Measurements from ENCODE around the gene TYMS.
A peak's percentile ranks its signal among the peaks of the same experiment; 100 is the strongest.

The TYMS gene

GRCh38 chr18:657311-658000, at the start of gene TYMS:
Gene TYMS (plus strand): TSS chr18:657653. CDS start chr18:657743, 90 bp downstream.
- DNase-seq = peak; percentile 81

DNA sequence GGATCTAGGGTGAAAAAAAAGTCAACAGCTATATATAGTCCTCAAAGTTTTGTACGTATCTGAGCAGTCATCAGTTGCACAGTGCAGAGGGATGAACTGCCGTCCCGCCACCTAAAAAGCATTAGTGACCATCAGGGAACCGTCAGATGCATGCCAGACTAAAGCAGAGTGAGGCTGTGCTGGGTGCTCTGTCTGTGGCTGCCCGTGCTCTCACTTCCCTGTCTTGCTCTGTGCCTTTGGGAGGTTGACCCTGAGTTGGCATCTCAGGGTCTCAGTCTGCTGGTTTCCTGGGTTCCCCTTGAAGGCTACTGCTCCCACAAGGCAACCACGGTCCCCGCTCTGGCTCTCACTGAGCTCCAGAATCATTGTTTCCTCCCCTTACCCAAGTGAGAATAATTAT, 49.5 kb upstream of the TYMS start:
- no peak for DNase-seq

DNA sequence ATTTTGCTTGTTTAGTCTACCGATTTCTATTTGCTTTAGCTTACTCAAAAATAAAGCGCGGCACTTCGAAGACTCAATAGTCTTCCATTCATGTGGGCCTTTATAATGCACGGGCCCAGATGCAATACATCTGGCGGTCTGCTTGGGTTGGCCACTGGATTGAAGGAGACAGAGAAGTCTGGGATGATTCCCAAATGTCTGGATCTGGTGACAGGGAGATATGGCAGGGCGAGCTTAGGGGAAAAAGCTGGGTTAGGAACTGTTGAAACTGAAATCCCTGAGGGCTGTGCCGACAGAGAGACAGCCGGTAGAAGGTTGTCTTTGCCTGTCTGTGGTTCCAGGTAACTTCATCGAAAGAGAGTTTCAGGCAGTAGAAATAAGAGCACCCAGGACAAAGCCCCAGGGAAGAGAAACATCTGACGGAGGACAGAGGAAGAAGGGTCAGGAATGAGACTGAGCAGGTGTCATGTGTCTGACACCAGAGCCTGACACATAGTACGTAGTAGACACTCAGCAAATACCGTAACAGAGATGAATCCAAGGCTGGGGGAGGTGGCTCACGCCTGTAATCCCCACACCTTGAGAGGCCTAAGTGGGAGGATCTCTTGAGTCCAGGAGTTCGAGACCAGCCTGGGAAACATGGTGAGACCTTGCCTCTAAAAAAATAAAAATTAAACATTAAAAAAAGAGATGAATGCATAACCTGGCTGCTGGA, 47.1 kb upstream of the TYMS start:
- DNase-seq = no peak

DNA sequence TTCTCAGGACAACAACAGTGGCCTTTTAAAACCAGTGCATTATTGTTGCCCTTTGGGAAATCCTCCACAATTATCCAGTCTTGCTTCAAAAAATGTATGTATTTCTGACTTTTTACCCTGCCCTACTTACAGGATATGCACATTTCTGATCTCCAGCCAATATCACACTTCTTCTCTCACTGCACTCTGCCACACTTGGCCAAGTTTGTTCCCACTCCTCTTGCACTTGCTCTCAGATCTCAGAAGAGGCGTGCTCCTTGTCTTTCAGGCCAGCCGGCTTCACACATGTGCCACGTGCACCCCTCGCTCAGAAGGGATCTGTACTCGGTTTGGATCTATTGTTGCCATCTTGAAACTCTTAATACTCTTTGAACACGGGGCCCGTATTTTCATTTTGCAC, 45.3 kb upstream of the TYMS start:
- DNase-seq = no peak

DNA sequence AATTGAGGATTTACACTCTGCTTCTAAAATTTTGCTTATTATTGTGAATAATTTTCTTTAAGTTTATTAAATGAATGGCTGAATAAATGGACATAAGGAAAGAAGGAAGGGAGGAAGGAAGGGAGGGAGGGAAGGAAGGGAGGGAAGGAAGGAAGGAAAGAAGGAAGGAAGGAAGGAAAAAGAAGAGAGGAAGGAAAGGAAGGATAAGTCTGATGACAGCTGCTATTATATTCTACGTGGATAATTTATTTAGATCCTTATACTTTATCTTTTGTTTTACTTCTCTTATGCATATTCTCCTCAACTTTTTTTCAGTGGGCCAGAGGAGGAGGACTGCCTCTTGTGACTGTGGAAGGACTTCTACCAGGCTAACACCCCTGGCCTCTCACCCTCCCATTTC, 43.3 kb upstream of the TYMS start:
- no peak for DNase-seq

GRCh38 chr18:615092-615521, 42.3 kb upstream of the TYMS start:
- DNase-seq = no peak

DNA sequence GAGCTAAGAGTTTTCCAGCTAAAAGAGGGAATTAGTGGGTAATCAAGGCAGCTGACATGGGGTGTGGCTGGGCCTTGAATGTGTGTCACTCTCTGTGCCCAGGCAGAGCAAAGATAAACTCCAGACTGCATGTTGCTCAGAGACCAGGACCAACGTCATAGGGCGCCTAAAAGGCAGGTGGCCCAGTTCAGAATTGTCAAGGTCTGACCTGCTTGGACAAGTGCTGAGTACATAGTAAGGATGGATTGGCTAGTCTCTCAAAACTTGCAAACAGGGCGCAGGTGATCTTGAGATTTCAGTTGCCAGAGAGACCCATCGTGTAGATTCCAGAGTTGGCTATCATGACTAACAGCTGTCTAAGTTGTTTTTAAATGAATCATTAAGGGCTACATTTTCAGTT, 41.7 kb upstream of the TYMS start:
- DNase-seq = no peak

DNA sequence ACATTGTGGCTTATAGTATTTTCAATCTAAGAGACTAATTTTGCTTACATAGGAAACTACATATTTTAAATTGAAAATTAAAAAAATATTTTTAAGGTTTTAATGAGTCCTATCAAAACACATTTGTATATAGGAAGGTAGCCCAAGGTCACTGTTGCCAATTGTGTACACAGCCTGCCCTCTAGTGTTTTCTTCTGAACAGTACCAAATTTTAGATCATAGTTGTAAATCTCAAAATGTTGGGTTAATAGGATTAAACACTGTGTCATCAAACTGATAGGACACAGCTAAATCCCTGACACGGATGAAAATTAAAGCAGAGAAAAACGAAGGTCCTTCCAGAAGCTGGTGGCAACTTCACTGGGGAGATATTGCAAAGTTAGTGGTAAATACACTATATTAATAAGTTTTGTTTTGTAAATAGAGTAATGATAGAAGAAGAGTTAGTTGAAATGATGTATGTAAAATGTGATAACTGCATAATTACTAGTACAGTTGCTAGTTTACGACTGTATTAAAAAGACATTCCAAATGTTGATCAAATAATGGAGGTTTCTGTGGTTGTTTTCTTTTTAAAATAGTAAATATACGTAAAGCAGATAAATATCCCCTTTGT, 41.0 kb upstream of the TYMS start:
- peak; percentile 48 for DNase-seq

GRCh38 chr18:617970-618504, 39.4 kb upstream of the TYMS start:
- no peak for DNase-seq

DNA sequence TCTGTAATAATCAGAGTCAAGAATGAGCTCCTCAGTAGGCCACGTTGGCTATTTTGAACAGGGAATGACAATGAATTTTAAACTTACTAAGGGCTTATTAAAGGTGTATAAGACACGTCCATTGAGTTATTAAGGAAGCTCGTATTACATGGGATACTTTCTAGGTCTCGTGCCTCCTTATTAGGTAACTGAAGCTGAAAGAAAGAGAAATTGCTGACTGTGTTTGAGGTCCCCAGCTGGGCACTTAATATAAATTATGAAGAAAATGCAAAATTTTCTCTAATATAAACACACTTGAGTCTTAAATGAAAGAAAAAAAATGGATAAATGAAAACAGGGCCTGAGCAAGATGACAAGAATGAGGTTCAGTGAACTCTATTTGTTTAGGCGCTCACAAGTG, 38.8 kb upstream of the TYMS start:
- DNase-seq = no peak

GRCh38 chr18:621291-622043, 36.0 kb upstream of the TYMS start:
- no peak for DNase-seq

GRCh38 chr18:622289-622688, 35.2 kb upstream of the TYMS start:
- no peak for DNase-seq

DNA sequence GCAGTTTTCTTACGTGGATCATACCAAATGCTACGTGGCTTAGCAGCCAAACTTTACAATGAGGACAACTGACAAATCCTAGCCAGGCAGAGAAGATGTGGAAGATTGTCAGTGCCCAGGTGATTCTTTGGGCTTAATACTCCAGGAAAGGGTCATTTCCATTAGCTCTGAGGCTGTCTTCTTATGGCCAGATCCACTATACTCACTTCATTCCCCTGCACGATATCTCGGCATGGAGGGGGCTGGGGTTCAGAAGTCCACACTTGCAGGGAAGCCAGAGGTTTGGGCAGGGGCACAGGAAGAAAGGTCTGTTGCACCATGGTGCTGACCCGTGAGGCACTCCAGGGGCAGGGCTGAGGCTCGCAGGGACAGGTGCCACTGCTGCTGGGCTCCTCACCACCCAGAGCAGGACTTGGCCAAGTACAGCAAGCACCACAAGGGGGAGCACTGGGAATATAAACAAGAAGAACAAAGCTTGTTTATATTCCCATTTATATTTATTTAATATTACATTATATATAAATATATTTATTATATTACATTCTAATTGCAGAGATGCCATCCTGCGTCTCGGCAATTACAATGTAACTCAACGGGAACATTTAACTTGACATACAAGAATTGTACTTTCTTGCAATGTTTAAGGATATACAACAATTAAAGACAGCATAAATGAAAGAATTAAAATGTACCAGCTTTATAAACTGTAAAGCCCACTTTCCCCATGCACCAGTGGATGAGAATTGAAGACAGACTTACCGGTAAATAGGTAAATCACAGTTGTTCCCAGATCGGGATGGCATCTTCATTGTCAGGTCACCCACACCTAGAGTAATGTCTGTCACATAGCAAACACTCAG, 33.5 kb upstream of the TYMS start:
- peak; percentile 9 for DNase-seq

- no peak for DNase-seq
Measured at GRCh38 chr18:627231-627630, 30.2 kb upstream of the TYMS start.

DNA sequence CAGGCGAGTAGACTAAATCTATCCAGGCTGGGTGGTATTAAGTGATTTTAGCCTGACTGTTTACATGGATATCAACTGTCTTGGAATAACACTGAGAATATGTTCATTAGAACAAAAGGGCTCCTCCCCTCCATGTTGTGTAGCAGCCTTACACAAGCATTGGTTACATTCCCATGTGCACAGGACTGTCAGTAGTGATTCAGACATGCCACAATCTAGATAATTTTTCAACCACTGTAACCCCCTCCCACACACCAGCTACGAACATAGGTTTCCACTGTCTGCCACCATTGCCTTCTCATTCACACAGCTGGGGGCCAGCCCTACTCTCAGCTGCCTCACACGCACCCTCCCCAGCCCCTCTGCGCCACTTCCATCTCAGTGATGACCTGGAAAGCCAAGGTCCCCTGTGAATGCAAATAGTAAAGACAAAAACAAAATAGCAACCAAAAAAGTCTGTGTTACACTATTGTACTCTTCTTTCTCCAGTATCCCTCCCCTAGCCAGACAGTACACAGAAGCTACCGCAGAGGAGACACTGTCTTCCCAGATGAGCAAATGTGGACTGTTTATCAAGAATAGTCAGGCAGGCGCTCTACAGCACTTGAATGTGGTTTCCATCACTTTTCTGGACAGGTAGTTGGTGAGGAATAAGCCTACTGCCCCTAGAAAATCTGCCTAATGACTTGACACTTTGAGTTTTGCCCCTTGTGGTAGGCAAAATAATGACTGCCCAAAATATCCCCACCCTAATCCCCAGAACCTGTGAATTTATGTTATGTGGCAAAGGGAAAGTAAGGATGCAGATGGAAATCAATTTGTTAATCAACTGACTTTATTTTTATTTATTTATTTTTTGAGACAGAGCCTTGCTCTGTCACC, 27.9 kb upstream of the TYMS start:
- DNase-seq = no peak

DNA sequence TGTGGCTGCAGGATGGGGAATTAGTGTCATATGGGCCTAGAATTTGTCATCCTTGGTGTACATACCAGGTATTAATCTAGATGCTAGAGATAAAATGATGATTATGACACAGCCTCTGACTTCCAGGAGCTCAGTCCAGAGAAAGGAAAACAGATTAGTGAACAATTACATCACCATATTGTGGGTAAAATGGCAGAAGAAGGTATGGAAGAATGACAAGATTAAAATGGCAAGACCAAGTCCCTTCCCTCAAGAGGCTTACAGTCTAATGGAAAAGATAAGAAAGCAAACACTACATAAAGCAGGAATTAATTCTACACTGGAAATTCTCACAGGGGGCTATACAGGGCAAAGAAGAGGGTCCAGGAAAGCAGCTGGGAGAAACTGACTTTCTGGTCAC, 25.9 kb upstream of the TYMS start:
- DNase-seq = no peak

DNA sequence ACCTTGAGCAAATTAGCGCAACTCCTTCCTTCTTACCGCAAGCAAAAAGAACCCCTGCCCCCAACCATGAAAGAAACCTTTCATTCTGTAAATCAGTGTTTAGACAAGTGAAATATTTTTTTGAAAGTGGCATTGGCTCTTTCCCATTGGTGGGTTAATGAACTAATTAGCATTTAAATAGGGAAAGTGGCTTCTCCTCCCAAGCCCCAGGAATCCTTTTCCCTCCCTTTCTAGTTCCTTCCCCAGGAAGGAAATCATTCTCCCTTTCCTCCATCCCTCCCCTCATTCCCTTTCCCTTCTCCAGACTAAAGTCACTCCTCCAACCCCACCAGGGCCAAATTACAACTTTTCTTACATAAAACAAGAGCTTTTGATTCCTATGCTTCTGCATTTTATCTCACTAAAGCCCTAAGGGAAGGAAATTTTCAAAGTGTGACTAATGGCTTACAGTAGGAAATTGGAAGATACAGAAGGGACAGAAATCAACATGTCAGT, 22.9 kb upstream of the TYMS start:
- DNase-seq = no peak

- no peak for DNase-seq
Measured at GRCh38 chr18:635171-635570, 22.3 kb upstream of the TYMS start.

DNA sequence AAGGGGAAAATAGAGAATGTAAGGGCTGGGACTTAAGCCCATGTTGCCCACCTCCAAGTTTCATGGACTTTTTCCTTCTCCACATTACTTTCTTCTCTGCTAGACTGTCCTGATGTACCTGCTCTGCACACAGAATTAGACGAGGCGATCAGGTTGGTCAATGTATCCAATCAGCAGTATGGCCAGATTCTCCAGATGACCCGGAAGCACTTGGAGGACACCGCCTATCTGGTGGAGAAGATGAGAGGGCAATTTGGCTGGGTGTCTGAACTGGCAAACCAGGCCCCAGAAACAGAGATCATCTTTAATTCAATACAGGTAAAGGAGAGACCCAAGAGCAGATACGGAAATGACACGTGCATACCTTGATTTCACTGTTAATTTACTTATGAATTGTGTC, 16.2 kb upstream of the TYMS start:
- DNase-seq = no peak

GRCh38 chr18:644395-645004, 13.0 kb upstream of the TYMS start:
- DNase-seq = no peak

- DNase-seq = no peak
Measured at GRCh38 chr18:647304-647703, 10.1 kb upstream of the TYMS start.

Data from NCI-H748 treated with DMSO at 0.1 percent for 48 hours (cell line).